ELR (cell line): Measurements from ENCODE around the gene RPL13.
"Not testable (repeated sequence)": the region's sequence is repeated elsewhere in the genome, so short reads cannot be mapped to it uniquely, and the experiment has no call there.

Source experiments
- DNase-seq: peaks from one replicate; pipeline ENCODE4 v3.0.0-alpha.2; 2015; ENCODE audit warnings: low read depth

The RPL13 gene

DNA sequence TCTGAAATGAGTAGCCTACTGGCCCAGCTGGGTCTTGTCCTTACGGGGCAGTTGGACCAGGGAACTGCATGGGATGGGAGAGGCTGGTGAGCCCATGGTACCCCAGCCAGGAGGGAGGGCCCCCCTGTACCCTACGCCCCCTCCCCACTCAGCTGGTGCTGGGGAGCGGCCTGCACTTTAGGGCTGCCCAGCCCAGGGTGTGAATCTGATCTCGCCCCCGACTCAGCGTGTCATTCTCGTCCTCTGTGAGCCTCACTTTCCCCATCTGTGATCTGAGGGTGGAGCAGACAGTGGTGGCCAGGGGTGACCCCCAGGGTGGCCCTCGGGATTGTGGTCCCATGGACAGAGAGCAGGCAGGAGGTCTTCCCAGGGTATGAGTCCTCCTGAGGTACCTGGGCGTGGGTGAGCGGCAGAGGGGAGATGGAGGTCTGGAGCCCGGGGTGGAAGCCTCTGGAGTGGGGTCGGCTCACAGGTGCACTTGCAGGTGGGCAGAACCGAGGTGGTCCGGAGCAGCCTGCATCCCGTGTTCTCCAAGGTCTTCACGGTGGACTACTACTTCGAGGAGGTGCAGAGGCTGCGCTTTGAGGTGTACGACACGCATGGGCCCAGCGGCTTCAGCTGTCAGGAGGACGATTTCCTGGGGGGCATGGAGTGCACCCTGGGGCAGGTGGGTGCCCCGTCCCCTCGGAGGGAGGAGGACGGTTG is 16.7 kb downstream of the RPL13 start:
- no peak for DNase-seq

DNA sequence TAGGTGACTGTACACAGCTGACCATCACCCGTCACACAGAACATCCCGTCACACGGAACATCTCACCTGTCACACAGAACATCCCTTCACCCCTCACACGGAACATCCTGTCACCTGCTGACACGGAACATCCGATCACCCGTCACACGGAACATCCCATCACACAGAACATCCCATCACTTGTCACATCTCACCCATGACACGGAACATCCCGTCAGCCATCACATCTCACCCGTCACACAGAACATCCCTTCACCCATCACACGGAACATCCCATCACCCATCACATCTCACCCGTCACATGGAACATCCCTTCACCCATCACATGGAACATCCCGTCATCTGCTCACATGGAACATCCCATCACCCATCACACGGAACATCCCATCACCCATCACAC is 18.9 kb downstream of the RPL13 start:
- DNase-seq: no peak

DNA sequence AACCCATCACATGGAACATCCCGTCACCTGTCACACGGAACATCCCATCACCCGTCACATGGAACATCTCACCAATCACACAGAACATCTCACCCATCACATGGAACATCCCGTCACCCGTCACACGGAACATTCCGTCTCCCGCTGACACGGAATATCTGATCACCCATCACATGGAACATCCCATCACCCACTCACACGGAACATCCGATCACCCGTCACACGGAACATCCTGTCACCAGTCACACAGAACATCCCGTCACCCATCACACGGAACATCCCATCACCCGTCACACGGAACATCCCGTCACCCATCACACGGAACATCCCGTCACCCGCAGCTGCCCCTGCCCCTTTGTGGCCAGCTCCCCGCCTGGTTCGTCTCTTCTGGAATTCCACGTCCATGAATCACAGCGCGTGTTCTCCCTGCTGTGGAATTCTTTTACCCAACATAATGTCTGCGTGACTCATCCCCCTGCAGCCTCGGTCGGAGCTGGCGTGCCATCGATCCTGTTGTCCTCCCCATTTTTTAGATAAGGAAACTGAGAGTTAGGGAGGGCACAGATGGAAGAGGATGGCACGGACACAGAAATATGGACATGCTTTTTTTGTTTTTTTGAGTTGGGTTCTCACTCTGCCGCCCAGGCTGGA is 20.7 kb downstream of the RPL13 start:
- DNase-seq: peak; percentile 100

DNA sequence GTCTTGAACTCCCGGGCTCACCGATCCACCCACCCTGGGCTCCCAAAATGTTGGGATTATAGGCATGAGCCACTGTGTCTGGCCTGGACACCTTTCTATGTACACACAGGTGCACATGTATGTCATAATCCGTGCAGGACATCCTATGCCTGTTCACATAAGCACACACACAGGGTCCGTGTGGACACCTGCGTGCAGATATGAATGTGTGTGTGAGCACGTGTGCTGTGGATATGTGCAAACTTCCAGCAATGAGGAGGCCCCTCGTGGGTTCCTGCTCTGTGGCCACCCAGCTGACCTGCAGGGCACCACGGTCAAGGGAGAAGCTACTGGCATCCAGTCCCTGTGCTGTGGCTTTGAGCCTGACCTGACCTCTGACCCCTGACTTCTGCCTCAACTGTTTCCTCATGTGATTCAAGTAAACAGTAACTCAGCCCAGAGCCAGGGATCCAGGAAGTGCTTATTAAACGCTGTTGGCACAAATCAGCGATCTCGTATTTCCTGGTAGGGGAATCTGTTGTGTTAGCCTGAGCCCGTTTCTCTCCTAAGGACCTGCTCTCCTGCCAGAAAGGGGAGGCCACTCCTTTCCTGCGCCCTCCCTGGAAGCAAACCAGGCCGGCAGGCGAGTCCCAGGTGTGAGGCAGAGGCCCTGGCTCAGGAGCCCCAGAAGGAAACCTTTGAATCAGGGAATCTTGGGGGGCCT is 21.5 kb downstream of the RPL13 start:
- peak; percentile 72 for DNase-seq

DNA sequence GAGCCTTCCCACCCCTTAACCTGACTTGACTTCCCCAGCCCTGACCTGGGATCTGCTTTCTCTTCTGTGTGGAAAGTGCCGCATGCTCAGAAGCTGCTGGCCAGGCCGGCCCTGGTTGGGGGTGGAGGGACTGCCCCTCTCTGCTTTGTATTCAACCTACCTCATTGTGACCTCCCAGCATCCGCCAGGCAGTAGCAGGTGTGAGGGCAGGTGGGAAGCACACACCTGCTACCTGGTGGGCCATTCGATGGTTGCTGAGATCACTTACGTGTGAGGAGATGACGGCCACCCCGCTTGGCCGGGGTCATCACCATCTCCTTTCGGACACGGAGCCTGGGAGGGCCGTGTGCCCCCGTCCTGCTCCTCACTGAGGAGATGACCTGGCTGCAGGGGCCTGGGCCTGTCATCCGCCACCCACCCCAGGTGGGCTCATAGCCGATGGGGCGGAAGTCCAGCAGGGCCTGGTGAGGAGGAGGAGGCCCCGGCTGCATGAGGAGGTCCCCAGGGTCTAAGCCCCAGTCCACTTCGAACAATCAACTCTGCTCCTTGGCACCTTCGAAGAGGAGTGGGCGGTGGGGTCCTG is 22.2 kb downstream of the RPL13 start:
- no peak for DNase-seq

DNA sequence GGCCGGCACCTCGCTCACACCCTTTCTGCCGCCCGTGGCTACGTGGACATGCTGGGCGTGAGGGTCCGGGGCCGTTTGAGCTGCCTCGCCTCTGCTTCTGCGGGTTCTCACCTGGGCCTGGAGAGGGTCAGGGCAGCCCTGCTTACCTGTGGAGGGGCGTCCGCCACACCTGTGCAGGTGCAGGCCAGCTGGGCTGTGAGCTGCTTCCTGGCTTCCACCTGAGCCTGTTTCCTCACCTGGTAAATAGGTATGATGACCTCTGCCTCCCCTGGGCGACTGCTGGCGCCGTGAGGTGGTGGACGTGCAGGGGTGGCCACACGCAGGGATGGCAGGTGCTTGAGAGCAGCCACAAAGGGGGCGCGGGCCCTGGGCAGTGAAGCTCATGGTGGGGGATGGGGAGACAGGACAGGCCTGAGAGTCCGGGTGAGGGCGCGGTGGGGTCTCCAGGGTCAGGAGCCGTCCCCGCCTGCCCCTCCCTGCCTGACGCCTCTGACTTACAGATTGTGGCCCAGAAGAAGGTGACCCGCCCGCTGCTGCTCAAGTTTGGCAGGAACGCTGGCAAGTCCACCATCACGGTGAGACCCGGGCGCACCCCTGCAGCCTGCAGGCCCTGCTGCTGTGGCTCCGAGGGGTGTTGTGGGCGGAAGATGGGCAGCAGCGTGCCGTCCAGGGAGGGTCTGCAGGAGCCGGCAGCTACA is 22.9 kb downstream of the RPL13 start:
- no peak for DNase-seq

DNA sequence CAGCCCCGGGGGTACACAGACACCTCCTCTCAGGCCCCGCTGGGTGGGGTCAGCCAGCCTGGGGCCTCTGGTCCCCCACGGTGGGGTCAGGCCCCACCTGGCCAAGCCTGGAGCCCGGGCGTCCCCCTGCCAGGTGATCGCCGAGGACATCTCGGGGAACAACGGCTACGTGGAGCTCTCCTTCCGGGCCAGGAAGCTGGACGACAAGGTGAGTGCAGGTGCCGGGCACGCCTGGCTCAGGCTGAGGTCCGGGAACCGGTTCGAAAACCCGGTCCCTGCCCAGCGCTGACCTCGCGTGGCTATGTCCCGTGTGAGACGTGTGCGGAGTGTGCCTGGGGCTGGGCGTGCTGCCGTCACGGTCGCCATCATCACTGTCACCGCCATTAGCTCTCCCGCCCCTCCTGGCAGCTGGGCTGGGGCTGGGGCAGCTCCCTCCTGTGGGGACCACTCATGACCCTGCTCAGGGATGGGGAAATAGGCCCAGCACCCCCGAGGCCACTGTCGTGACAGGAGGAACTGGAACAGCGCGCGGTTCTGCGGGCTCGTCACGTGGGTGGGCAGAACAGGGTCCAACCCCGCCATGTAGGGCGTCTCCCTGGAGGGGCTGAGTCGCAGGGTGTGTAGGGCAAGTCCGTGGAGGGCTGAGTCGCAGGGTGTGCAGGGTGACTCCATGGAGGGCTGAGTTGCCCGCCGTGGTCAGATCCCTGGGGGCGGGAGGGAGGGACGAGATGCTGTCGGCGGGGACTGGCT is 23.6 kb downstream of the RPL13 start:
- DNase-seq: no peak

DNA sequence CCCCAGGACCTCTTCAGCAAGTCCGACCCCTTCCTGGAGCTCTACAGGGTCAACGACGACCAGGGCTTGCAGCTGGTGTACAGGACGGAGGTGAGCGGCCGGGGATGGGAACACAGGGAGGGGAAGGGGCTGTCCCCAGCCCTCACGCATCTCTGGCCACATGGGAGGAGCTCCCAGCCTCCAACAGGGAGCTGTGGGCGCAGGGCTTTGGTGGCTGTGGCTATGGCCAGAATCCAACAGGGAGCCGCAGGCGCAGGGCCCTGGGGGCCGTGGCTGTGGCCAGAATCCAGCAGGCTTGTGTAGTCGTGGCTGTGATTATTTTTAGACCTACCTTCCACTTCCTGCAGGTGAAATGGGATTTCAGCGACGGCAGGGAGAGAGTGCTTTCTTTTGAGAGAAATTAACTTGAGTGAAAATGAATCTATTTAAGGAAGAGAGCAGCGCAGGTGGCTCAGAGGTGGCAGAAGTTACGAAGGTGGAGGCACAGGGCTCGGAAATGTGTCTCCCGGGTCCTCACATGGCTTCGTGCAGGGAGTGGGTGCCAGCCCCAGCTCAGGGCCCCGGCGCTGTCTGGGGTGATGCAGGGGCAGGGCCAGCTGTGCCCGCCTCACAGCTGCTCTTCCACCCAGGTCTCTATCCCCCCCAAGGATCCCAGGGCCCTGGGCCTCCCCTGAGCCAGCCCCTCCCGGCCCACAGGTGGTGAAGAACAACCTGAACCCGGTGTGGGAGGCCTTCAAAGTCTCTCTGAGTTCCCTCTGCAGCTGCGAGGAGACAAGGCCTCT is 24.5 kb downstream of the RPL13 start:
- no peak for DNase-seq

DNA sequence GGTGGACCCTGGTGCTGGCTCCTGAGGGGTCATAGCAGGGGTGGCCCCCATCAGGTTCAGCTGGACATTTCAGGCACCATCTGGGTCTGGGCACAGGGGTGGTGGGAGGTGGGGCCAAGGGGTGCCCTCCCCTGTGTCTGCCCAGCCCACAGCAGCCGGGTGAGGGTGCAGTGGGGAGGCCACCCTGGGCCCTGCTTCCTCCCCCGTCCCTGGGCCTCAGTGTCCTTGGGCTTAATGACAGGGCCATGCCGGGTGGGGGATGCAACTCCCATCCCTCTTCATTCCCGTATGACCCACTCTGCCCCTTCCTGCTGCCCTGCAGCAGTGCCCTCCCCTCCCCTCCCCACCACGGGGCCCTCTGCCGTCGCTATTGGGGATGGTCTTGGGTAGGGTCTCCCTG is 25.7 kb downstream of the RPL13 start:
- no peak for DNase-seq

DNA sequence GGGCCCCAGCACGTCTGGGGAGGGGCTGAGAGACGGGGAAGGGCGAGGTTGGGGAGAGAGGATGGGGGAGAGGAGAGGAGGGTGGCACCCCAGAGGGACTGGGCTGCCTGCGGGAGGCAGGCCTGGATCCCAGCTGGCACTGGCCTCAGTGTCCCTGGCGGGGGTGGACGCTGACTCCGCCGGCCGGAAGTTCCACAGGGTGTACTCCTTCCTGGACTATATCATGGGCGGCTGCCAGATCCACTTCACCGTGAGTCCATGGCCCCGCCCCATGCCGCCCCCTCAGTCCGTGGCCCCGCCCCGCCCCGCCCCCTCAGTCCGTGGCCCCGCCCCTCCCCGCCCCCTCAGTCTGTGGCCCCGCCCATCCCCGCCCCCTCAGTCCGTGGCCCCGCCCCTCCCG is 26.4 kb downstream of the RPL13 start:
- DNase-seq: peak; percentile 55

DNA sequence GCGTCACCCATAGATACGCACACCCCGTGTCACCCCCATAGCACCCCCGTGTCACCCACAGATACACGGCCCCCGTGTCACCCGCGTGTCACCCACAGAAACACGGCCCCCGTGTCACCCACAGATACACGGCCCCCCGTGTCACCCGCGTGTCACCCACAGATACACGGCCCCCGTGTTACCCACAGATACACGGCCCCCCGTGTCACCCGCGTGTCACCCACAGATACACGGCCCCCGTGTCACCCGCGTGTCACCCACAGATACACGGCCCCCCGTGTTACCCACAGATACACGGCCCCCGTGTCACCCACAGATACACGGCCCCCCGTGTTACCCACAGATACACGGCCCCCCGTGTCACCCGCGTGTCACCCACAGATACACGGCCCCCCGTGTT is 27.2 kb downstream of the RPL13 start:
- DNase-seq: not testable (repeated sequence)

DNA sequence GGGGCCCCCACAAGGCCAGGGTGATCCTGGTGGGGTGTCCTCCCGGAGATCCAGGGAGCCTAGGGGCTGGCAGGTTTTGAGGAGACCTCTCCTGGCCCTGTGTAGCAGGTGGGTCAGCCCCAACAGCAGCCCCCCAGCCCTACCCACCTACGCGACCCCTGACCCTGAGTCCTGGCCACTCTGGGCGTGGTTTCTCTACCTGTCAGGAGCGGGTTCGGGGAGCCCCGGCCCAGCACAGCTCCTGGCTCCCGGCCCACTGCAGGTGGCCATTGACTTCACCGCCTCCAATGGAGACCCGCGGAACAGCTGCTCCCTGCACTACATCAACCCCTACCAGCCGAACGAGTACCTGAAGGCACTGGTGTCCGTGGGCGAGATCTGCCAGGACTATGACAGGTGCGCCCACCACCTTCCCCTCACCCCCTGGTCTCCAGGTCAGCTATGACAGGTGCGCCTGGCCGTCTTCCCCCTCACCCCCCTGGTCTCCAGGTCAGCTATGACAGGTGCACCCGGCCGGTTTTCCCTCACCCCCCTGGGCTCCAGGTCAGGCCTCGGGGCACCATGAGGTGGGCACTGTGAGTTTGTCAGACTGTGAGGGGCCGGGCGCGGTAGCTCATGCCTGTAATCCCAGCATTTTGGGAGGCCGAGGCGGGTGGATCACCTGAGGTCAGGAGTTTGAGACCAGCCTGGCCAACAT is 28.1 kb downstream of the RPL13 start:
- DNase-seq: no peak

DNA sequence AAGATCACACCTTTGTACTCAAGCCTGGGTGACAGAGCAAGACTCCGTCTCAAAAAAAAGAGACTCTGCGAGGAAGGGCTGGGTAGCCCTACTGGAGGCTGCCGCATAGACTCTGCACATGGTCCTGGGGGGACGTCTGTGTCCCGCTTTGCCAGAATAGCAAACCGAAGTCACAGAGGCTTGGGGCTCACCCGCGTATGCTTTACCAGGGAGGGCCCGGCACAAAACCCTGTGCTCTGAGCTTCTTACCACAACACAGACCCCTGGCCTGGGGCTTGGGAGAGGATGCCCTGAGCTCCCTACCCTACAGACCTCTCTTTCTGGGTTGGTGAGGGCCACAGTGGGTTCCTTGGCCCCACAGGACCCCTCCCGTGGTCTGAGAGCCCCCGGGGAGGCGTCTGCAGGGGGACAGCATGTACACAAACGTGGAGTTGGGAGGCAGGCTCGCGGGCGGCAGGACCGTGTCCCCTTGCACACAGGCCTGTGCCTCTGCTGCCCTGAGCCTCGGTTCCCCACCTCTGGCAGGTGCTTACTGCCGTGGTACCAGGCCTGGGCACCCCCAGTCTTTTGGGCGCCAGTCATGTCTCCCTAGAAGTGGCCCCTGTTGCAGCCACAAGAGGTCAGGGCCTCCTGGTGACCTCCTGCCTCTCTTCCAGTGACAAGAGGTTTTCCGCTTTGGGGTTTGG is 28.9 kb downstream of the RPL13 start:
- no peak for DNase-seq

DNA sequence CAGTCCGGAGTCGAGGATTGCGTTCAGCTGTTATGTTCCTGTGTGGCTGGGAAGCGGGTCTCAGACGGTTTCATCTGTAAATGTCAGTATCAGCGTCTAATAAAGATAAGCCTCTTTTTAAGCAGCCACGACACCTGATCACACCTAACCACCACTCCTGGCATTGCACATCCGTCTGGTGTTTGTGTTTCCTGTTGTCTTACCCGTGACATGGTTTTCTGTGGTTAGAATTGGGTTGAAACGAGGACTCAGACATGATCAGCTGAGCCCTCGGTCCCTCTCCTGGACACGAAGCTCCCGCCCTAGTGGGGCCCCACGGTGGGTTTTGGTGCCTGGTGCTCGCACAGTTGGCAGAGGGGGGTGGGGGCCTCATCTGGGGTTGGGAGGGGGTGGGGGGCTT is 33.4 kb downstream of the RPL13 start:
- DNase-seq: no peak

DNA sequence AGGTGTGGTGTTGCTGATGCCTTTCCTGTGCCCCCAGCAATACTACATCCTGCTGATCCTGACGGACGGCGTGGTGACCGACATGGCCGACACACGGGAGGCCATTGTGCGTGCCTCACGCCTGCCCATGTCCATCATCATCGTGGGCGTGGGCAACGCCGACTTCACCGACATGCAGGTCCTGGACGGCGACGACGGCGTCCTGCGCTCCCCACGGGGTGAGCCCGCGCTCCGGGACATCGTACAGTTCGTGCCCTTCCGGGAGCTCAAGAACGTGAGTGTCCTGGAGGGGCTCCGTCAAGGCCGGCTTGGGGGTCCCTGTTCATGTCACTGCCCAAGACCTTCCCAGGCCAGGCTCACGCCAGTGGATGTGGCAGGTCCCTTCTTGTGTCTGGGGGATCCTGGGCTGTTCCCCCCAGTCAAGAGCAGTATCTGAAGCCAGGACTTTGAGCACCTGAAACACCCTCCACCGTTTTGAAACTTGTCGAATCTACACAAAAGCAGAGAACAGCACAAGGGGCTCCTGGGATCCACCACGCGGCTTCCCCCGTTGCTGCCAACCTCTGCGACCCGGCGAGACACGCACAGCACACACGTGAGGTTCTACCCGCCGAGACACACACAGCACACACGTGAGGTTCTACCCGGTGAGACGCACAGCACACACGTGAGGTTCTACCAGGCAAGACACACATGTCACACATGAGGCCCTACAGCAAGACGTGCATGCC is 35.0 kb downstream of the RPL13 start:
- DNase-seq: no peak

DNA sequence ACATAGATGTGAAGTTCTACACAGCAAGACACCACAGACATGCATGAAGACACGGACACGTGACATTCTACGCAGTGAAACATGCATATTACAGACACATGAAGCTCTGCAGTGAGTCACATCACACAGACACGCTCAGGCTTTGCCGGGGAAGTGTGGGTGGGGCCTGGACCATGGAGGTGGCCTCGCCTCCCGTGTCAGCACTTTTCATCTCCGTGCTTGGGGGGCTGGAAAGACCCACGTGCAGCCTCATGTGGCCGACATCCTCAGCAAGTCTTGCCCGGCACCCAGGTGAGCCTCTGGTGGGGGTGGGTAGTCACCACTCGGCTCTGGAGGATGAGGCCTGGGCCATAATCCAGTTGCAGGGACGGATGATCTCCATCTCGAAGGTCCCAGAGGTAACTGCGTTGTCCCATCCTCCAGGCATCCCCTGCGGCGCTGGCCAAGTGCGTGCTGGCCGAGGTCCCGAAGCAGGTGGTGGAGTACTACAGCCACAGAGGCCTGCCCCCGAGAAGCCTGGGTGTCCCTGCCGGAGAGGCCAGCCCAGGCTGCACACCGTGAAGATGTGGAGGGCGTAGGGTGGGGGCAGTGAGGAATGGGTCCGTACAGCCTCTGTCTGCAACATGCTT is 35.7 kb downstream of the RPL13 start:
- DNase-seq: no peak

DNA sequence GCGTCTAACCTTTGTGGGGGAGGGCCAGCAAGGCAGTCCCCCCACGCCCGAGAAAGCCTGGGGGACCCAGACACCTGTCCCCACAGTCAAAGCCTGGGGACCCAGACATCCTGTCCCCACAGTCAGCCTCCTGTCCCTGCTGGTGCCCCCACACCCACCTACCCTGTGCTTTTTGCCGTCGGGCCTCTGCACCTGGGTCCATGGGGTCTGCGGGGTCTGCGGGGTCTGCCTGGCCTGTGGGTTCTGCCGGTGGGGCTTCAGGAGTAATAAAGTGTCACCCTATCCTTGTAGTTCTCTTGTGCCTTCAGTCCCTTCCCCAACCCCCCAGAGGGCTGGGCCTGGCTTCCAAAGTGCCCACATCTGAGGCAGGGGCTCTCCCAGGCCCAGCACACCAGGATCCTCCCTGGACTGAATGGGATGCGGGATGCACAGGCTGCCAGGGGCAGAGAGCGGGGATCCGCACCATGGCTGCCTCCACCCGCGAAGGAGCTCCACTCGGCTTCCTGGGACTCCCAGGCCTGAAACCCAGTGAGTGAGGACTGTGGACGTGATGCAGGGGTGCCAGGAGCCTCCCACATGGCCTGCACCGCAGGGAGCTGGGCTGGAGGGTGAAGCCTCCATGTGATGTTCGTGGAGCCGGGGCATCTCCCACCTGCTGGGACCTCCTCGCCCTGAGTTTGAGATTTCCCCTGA is 36.6 kb downstream of the RPL13 start:
- DNase-seq: no peak

DNA sequence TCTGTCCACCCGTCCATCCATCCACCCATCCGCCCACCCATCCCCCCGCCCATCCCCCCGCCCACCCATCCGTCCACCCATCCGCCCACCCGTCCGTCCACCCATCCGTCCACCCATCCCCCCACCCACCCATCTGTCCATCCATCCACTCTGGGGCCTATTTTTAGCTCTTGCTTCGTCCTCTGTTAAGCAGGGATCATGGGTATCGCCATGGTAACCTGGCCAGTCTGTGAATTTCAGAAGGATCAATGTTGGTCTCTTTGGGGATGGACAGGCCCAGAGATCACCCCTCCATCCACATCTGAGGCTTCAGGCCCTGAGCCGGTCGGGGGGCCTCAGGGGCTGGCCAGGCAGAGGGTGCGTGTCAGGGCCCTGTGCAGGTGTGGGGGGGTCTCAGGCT is 37.7 kb downstream of the RPL13 start:
- peak; percentile 69 for DNase-seq
